ENCODE results near the gene MED20. TPM values are rescaled to one million over a fixed set of nuclear protein-coding genes. Genes with fewer than 3 reads are reported as not detected.
A peak's percentile ranks its signal among the peaks of the same experiment; 100 is the strongest.

Gene MED20
- total RNA-seq, 1 donor from 2014 or later, result 28.9 TPM

DNA sequence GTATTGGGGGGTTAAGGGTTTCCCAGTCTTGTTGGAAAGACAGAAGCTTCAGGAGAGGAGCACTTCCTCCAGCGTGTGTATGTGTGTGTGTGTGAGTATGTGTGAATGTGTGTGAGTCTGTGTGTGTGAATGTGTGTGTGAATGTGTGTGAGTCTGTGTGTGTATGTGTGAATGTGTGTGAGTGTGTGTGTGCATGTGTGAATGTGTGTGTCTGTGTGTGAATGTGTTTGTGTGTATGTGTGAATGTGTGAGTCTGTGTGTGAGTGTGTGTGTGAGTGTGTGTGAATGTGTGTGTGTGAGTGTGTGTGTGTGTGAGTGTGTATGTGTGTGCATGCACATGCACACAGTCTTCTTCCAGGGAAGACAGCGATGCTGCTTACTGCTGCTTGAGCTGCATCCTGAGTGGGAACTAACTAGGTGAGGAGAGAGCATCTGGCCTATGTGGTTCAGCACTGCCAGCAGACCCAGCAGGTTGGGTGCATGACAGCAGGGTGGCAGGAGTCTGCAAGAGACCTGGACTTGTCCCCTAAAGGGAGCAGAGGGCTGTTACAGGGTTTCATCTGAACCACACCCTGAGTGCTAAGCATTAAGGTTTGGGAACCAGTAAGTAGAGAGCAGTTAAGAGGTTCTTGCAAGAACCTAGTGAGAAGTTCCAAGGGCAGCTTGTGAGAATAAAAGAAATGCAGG is 43.4 kb upstream of the MED20 start:
- no peak overlapping the region for H3K4me3 ChIP-seq (ENCODE audit: insufficient read depth, low read depth, low read length)
- no peak overlapping the region for H3K4me3 Mint-ChIP-seq (ENCODE audit: unreplicated experiment)
- H3K36me3 Mint-ChIP-seq (ENCODE audit: low read depth, unreplicated experiment), result no peaks in the 10 kb centered on the region
- peak overlapping the region; percentile 35 for H3K27ac Mint-ChIP-seq (ENCODE audit: unreplicated experiment)
- no peak for TF ChIP-seq EZH2 (IDR thresholded peaks at IDR 0.05; ENCODE audit: insufficient read depth, low read length)
- TF ChIP-seq, protein P1, sequence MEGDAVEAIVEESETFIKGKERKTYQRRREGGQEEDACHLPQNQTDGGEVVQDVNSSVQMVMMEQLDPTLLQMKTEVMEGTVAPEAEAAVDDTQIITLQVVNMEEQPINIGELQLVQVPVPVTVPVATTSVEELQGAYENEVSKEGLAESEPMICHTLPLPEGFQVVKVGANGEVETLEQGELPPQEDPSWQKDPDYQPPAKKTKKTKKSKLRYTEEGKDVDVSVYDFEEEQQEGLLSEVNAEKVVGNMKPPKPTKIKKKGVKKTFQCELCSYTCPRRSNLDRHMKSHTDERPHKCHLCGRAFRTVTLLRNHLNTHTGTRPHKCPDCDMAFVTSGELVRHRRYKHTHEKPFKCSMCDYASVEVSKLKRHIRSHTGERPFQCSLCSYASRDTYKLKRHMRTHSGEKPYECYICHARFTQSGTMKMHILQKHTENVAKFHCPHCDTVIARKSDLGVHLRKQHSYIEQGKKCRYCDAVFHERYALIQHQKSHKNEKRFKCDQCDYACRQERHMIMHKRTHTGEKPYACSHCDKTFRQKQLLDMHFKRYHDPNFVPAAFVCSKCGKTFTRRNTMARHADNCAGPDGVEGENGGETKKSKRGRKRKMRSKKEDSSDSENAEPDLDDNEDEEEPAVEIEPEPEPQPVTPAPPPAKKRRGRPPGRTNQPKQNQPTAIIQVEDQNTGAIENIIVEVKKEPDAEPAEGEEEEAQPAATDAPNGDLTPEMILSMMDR (IDR thresholded peaks at IDR 0.05; ENCODE audit: insufficient read depth, low read depth, low read length), result no peak
- H3K9ac ChIP-seq (ENCODE audit: low read length), result no peak overlapping the region
- FAIRE-seq (no peak), DNase-seq (ENCODE audit: low read depth) (no peak)
- no peak overlapping the region for H3K27ac ChIP-seq (ENCODE audit: low read depth, low read length)
- H3K9me3 ChIP-seq (ENCODE audit: insufficient read depth, low read depth, low read length), result peaks cover 2% of the 10 kb centered on the region
- peaks cover 3% of the 10 kb centered on the region for H3K27me3 Mint-ChIP-seq (ENCODE audit: low read depth, unreplicated experiment)
- no peaks in the 10 kb centered on the region for H3K27me3 ChIP-seq (ENCODE audit: insufficient read depth, low read length)
- peaks cover 34% of the 10 kb centered on the region for H3K4me1 Mint-ChIP-seq (ENCODE audit: low read depth, unreplicated experiment)
- no peaks in the 10 kb centered on the region for H3K36me3 ChIP-seq (ENCODE audit: insufficient read depth, low read length)
- no peaks in the 10 kb centered on the region for H3K79me2 ChIP-seq (ENCODE audit: insufficient read depth, low read length)
- H3K4me2 ChIP-seq (ENCODE audit: low read length), result no peak overlapping the region
- no peaks in the 10 kb centered on the region for H4K20me1 ChIP-seq (ENCODE audit: insufficient read depth, low read length)
- no peaks in the 10 kb centered on the region for H3K9me3 Mint-ChIP-seq (ENCODE audit: unreplicated experiment)
- H2AFZ ChIP-seq (ENCODE audit: low read depth, low read length), result no peak overlapping the region
- peaks cover 29% of the 10 kb centered on the region for H3K4me1 ChIP-seq (ENCODE audit: insufficient read depth, low read length)

GRCh38 chr6:41963371-41963770 is 42.4 kb upstream of the MED20 start:
- Mint-ChIP-seq H3K9me3 (ENCODE audit: unreplicated experiment) (no peaks in the 10 kb centered on the region), H3K27me3 (ENCODE audit: low read depth, unreplicated experiment) (peaks cover 3% of the 10 kb centered on the region), H3K36me3 (ENCODE audit: low read depth, unreplicated experiment) (no peaks in the 10 kb centered on the region), H3K4me1 (ENCODE audit: low read depth, unreplicated experiment) (peaks cover 34% of the 10 kb centered on the region), H3K4me3 (ENCODE audit: unreplicated experiment) (no peak overlapping the region), H3K27ac (ENCODE audit: unreplicated experiment) (no peak overlapping the region)
- Histone ChIP-seq H3K9ac (ENCODE audit: low read length) (no peak overlapping the region), H3K27ac (ENCODE audit: low read depth, low read length) (no peak overlapping the region), H4K20me1 (ENCODE audit: insufficient read depth, low read length) (no peaks in the 10 kb centered on the region), H3K27me3 (ENCODE audit: insufficient read depth, low read length) (no peaks in the 10 kb centered on the region), H3K9me3 (ENCODE audit: insufficient read depth, low read depth, low read length) (peaks cover 2% of the 10 kb centered on the region), H3K4me1 (ENCODE audit: insufficient read depth, low read length) (peaks cover 29% of the 10 kb centered on the region), H3K36me3 (ENCODE audit: insufficient read depth, low read length) (no peaks in the 10 kb centered on the region), H3K4me3 (ENCODE audit: insufficient read depth, low read depth, low read length) (no peak overlapping the region), H2AFZ (ENCODE audit: low read depth, low read length) (no peak overlapping the region), H3K79me2 (ENCODE audit: insufficient read depth, low read length) (no peaks in the 10 kb centered on the region), H3K4me2 (ENCODE audit: low read length) (no peak overlapping the region)
- DNase-seq (ENCODE audit: low read depth) (no peak), FAIRE-seq (no peak)
- TF ChIP-seq, protein P1 (IDR thresholded peaks at IDR 0.05; ENCODE audit: insufficient read depth, low read depth, low read length), result no peak
- TF ChIP-seq EZH2 (IDR thresholded peaks at IDR 0.05; ENCODE audit: insufficient read depth, low read length), result no peak

GRCh38 chr6:41960028-41960427 is 39.1 kb upstream of the MED20 start:
- peaks cover 2% of the 10 kb centered on the region for H3K9me3 ChIP-seq (ENCODE audit: insufficient read depth, low read depth, low read length)
- DNase-seq (ENCODE audit: low read depth) (no peak), FAIRE-seq (no peak)
- H3K9ac ChIP-seq (ENCODE audit: low read length), result no peak overlapping the region
- TF ChIP-seq, protein P1 (IDR thresholded peaks at IDR 0.05; ENCODE audit: insufficient read depth, low read depth, low read length), result no peak
- TF ChIP-seq EZH2 (IDR thresholded peaks at IDR 0.05; ENCODE audit: insufficient read depth, low read length), result no peak
- H3K27ac Mint-ChIP-seq (ENCODE audit: unreplicated experiment), result no peak overlapping the region
- no peaks in the 10 kb centered on the region for H3K9me3 Mint-ChIP-seq (ENCODE audit: unreplicated experiment)
- no peaks in the 10 kb centered on the region for H4K20me1 ChIP-seq (ENCODE audit: insufficient read depth, low read length)
- no peak overlapping the region for H3K4me2 ChIP-seq (ENCODE audit: low read length)
- no peaks in the 10 kb centered on the region for H3K4me1 ChIP-seq (ENCODE audit: insufficient read depth, low read length)
- H2AFZ ChIP-seq (ENCODE audit: low read depth, low read length), result no peak overlapping the region
- no peaks in the 10 kb centered on the region for H3K36me3 Mint-ChIP-seq (ENCODE audit: low read depth, unreplicated experiment)
- no peaks in the 10 kb centered on the region for H3K27me3 ChIP-seq (ENCODE audit: insufficient read depth, low read length)
- no peak overlapping the region for H3K4me3 Mint-ChIP-seq (ENCODE audit: unreplicated experiment)
- H3K27me3 Mint-ChIP-seq (ENCODE audit: low read depth, unreplicated experiment), result peaks cover 3% of the 10 kb centered on the region
- peaks cover 8% of the 10 kb centered on the region for H3K4me1 Mint-ChIP-seq (ENCODE audit: low read depth, unreplicated experiment)
- H3K36me3 ChIP-seq (ENCODE audit: insufficient read depth, low read length), result no peaks in the 10 kb centered on the region
- no peak overlapping the region for H3K27ac ChIP-seq (ENCODE audit: low read depth, low read length)
- H3K79me2 ChIP-seq (ENCODE audit: insufficient read depth, low read length), result no peaks in the 10 kb centered on the region
- no peak overlapping the region for H3K4me3 ChIP-seq (ENCODE audit: insufficient read depth, low read depth, low read length)

Data from astrocyte (in vitro differentiated cells and primary cell).